Fibroblast of skin of back (primary cell): ENCODE results near the gene SOD3. TPM values are rescaled to one million over a fixed set of nuclear protein-coding genes. Genes with fewer than 3 reads are reported as not detected.

Experiments
- DNase-seq: peaks from one replicate; pipeline ENCODE4 v3.0.0-alpha.2; 2013
- polyA plus RNA-seq, 2 experiments: library from polyadenylated mRNA; unstranded; fragments of 120-200 nt; gene quantifications; one replicate each; pipeline ENCODE4 v1.2.1, GENCODE V29; 2013; ENCODE audit not compliant: insufficient read length in 2 of 2

SOD3 gene
- polyA plus RNA-seq (2013, experiment 1 of 2; ENCODE audit: insufficient read length) = 3.0 TPM
- 4.3 TPM for polyA plus RNA-seq (2013, experiment 2 of 2; ENCODE audit: insufficient read length)

- DNase-seq = peak; percentile 73
Observed at GRCh38 chr4:24794916-24795665, at the start of gene SOD3. TSS of gene SOD3 (plus strand) at chr4:24795573. CDS start at chr4:24799522, 3,949 bp downstream.

DNA sequence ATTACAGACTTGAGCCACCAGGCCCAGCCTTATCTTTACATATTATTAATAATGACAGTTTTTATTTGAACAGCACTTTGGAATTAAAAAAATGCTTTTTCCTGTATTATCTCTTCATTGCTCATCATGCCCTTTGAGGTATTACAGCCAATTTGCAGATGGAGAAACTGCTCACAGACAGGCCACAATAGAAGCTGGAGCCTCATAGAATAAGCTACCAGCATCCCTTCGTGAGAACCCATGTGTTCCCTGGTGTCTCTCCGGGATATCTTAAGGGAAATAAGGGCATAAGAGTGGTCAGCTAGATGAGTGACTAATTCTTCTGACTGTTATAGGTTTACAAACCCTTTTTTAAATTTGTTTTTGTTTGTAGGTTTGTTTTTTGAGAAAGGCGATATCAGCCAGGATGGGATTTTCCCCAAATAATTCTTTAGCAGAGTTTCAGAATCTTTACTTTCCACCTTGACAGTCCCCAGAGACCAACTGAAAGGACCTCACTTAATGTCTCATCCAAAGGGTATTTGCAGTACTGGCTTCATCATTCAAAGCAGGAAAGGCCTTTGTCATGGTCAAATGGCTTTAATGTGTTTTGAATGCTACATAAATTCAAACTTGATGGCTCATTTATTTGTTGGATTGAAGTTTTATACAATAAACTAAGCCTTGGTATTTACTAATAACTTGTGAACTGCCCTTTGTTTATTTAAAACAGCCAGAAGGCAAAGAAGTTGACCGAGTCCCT, 48.0 kb upstream of the SOD3 start:
- peak; percentile 52 for DNase-seq

GRCh38 chr4:24748023-24748422, 47.4 kb upstream of the SOD3 start:
- DNase-seq = no peak

- DNase-seq = no peak
Observed at GRCh38 chr4:24748758-24749350, 46.5 kb upstream of the SOD3 start.

DNA sequence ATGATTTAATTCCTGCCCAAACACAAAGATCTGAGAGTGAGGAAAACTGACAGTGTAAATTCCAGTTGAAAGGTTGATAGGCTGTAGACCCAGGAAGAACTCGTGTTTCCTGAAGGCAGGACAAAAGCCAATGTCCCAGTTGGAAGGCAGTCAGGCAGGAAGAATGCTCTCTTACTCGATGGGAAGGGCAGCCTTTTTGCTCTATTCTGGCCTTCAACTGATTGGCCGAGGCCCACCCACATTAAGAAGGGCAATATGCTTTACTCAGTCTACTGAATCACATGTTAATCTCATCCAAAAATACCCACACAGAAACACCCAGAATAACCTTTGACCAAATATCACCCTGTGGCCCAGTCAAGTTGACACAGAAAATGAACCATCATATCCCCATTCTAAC, 45.3 kb upstream of the SOD3 start:
- DNase-seq = no peak

DNA sequence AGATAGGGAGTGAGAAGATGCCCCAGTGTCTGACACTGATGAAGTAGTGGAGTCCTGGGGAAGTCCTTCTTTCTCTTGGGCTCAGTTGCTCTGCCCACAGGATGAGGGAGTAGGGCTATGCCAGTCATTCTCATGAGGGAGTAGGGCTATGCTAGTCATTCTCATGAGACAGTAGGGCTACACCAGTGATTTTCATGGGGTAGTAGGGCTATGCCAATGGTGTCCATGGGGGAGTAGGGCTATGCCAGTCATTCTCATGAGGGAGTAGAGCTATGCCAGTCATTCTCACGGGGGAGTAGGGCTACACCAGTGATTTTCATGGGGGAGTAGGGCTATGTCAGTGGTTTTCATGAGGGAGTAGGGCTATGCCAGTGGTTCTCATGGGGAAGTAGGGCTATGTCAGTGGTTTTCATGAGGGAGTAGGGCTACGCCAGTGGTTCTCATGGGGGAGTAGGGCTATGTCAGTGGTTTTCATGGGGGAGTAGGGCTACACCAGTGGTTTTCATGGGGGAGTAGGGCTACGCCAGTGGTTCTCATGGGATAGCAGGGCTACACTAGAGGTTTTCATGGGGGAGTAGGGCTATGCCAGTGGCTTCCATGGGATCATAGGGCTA, 43.3 kb upstream of the SOD3 start:
- no peak for DNase-seq

- peak; percentile 65 for DNase-seq
Observed at GRCh38 chr4:24753519-24753918, 41.9 kb upstream of the SOD3 start.

DNA sequence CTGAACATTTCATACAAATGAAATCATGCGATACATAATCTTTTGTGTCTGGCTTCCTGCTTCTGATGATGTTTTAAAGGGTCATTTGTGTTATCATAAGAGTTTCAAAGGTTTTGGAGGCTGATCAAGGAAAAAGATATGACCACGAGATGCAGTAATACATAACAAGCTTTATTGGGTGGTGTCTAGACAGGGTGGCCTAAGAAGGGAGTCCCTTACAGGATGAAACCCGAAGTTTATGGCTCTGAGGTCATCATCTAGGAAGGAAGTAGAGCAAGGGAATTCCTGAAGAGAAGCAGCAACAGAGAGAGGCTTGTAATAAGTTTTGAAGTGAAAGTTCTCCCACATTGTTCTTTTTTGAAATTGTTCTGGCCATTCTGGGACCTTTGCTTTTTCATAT, 40.8 kb upstream of the SOD3 start:
- peak; percentile 23 for DNase-seq

DNA sequence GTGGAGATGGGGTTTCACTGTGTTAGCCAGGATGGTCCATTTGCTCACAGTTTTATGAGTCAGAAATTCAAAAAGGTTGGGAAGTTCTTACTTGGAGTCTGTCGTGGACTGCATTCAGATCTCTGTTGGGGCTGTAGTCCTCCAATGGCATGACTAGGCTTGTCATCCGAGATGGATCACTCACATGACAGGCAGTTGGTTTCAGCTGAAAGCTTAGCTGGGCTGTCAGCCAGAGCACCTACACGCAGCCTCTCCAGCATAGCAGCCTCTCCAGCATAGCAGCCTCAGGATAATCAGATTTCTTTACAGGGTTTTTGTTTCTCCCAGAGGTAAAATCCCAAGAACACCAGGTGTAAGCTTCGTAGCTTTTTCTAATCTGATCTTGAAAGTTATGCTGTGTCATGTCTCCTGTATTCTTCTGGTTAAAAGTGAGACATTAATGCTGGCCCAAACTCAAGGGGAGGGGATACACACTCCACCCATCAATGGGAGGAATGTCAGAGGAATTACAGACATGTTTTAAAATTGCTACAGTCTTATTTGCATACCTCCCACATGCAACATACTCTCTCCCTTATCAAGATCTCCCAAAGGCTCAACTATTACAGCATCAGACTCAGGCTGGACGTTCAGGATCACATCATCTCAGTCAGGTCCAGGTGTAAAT, 31.6 kb upstream of the SOD3 start:
- DNase-seq = peak; percentile 76

DNA sequence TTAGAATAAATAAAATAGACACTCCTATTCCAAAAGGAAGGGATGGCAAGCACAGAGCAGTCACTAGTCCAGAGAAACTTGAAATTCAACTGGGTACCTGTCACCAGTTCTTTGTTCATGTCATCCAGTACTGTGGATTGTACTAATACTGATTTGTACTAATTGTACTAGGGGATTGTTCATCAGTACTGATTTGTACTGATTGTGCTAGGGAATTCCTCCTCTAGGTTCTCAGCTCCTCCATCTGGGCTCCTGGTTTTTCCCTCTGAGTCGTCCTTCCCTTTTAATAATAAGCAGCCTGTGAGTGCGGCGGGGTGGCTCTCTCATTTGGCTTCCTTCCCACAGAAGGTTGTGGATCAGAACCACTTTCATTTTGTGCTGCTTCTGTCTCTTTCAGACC, 31.0 kb upstream of the SOD3 start:
- no peak for DNase-seq

- DNase-seq = peak; percentile 34
Observed at GRCh38 chr4:24765376-24765988, 29.9 kb upstream of the SOD3 start.

GRCh38 chr4:24768006-24768405, 27.4 kb upstream of the SOD3 start:
- DNase-seq = no peak

GRCh38 chr4:24768604-24769003, 26.8 kb upstream of the SOD3 start:
- DNase-seq = no peak

DNA sequence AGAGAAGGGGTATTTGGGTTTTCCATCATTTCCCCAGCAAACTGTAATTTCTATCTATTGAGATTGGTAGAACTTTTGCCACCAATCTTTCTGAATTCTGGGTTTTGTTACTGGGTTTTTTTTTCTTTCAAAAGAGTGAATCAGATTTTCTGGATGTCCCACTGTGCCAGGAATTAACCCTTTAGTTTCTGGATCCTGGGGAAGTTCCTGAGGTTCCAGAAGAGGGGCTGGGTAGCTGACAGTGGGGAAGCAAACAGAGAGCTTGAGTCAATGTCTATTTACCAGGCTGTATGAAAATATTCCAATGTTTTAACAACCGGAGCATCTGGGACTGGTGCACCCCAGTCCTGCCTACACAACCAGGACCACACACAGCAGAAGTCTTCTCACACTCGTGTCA, 25.8 kb upstream of the SOD3 start:
- DNase-seq = peak; percentile 57

GRCh38 chr4:24770032-24770584, 25.3 kb upstream of the SOD3 start:
- peak; percentile 97 for DNase-seq

DNA sequence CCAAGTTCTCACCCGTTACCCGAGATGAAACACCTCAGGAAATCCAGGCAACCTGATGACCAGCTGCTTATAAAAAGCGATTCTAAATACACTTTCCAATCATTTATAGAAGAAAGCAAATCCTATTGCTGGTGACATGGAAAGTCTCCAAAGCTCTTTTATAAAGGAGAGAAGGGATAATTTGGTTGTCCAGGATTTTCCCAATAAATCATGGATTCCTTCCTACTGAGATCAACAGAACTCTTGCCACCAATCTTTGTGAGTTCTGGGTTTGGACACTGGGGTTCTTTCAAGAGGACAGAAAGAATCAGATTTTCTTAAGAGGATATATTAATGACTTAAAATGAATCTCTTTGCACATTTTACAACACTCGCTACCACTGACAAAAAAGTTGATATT, 24.7 kb upstream of the SOD3 start:
- DNase-seq = no peak

- no peak for DNase-seq
Observed at GRCh38 chr4:24771241-24771640, 24.1 kb upstream of the SOD3 start.

DNA sequence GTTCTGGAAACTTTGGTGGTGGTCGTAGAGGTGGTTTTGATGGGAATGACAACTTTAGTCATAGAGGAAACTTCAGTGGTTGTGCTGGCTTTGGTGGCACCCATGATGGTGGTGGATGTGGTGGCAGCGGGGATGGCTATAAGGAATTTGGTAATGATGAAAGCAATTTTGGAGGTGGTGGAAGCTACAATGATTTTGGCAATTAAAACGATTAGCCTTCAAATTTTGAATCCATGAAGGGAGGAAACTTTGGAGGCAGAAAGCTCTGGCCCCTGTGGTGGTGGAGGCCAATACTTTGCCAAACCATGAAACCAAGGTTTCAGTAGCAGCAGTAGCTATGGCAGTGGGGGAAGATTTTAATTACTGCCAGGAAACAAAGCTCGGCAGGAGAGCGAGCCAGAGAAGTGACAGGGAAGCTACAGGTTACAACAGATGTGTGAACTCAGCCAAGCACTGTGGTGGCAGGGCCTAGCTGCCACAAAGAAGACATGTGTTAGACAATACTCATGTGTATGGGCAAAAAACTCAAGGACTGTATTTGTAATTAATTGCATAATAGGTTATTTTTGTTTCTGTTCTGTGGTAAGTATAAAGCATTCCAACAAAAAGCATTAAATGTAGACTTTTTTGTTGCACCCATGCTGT, 23.2 kb upstream of the SOD3 start:
- no peak for DNase-seq

DNA sequence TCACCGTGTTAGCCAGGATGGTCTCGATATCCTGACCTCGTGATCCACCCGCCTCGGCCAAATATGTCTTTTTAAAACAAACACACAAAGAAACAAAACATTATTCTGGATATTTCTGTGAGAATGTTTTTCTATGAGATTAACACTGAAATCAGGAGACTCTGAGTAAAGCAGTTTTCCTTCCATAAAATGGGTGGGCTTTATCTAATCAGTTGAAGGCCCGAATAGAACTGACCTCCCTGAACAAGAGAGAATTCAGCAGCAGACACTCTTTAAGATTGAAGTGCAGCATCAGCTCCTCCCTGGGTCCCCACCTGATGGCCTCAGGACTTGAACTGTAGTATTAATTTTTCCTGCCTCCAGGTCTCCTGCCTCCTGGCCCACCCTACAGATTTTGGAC, 22.4 kb upstream of the SOD3 start:
- DNase-seq = no peak

- DNase-seq = no peak
Observed at GRCh38 chr4:24774452-24774851, 20.9 kb upstream of the SOD3 start.

GRCh38 chr4:24775032-24775605, 20.3 kb upstream of the SOD3 start:
- DNase-seq = peak; percentile 13
